ELF-1 (cell line): ENCODE measurements around the gene GPC1.

Source experiments
- DNase-seq: peaks from one replicate; pipeline ENCODE4 v3.0.0-alpha.2; 2016; ENCODE audit warnings: low read depth, low spot score

GPC1 gene

GRCh38 chr2:240430595-240430994 lies 4.9 kb upstream of the GPC1 start:
- DNase-seq, result no peak

GRCh38 chr2:240431271-240431660 lies 4.2 kb upstream of the GPC1 start:
- DNase-seq, result no peak

GRCh38 chr2:240431661-240432424 lies 3.6 kb upstream of the GPC1 start:
- DNase-seq, result no peak

GRCh38 chr2:240432430-240432819 lies 3.0 kb upstream of the GPC1 start:
- no peak for DNase-seq

- no peak for DNase-seq
Observed at GRCh38 chr2:240432820-240433801, 2.4 kb upstream of the GPC1 start.

- no peak for DNase-seq
Observed at GRCh38 chr2:240433973-240434727, 1.3 kb upstream of the GPC1 start.

- peak; percentile 64 for DNase-seq
Observed at GRCh38 chr2:240434728-240435456, 571 bp upstream of the GPC1 start.

- DNase-seq, result no peak
Observed at GRCh38 chr2:240435948-240436682, 652 bp downstream of the GPC1 start.

- DNase-seq, result no peak
Observed at GRCh38 chr2:240436683-240437550, 1.5 kb downstream of the GPC1 start.

GRCh38 chr2:240437551-240437860 lies 2.0 kb downstream of the GPC1 start:
- DNase-seq, result no peak

GRCh38 chr2:240437861-240438809 lies 2.7 kb downstream of the GPC1 start:
- peak; percentile 83 for DNase-seq

- no peak for DNase-seq
Observed at GRCh38 chr2:240438810-240439697, 3.6 kb downstream of the GPC1 start.

- DNase-seq, result no peak
Observed at GRCh38 chr2:240439698-240440151, 4.3 kb downstream of the GPC1 start.

- no peak for DNase-seq
Observed at GRCh38 chr2:240440251-240440650, 4.8 kb downstream of the GPC1 start.

GRCh38 chr2:240440704-240441320 lies 5.3 kb downstream of the GPC1 start:
- DNase-seq, result no peak

- DNase-seq, result no peak
Observed at GRCh38 chr2:240441326-240441992, 6.0 kb downstream of the GPC1 start.
